ENCODE results near the gene RPS6KA3. TPM values are rescaled to one million over a fixed set of nuclear protein-coding genes. Genes with fewer than 3 reads are reported as not detected.
A peak's percentile ranks its signal among the peaks of the same experiment; 100 is the strongest.

RPS6KA3 gene
- polyA plus RNA-seq, 1 donor (not counting 4 experiments of a cell fraction or from before 2014, with no cell fraction given), result 32.1 TPM

DNA sequence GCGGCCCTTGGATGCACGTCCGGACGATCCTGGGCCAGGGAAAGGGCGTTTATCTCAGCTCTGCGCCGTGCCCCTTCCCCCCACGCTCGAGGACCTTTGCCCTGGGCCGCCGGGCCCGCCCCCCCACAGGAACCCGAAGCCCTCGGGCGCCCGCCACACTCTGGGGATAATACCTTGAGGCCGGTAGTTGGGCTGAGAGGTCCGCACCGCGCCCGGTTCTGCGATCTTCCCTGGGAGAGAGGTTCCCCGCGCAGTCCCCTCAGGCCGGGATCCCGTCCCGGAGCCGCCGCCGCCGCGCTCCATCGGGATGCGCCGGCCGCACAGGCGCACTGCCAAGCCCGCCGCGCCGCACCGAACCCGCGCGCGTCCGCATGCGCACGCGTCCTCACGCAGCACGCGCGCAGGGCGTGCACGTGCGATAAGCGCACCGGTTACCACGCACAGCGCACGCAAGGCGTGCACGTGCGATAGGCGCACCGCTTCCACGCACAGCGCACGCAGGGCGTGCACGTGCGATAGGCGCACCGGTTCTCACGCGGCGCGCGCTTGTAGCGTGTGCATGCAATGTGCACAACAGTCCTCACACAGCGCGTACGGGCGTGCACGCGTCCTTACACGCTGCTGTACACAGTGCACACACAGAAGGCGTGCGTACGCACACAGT lies 150.0 kb downstream of the RPS6KA3 start, which contains the start of gene MAP7D2:
TSS of gene MAP7D2 (minus strand) at position 331 of the 664 bp plus-strand sequence. CDS start at position 303, 28 bp downstream.
- Histone ChIP-seq H2AFZ (ENCODE audit: control insufficient read depth, low read length) (peak within 1 kb of the TSS; percentile 22), H4K20me1 (ENCODE audit: control insufficient read depth, extremely low read depth, insufficient read depth, low read length) (no peaks in the 10 kb centered on the region), H3K9me3 (ENCODE audit: control insufficient read depth, low read depth, low read length) (peaks cover 5% of the 10 kb centered on the region), H3K79me2 (ENCODE audit: control insufficient read depth, insufficient read depth, low read length) (no peaks in the 10 kb centered on the region), H3K9me1 (ENCODE audit: control insufficient read depth, extremely low read depth, insufficient read depth, low read length) (no peaks in the 10 kb centered on the region), H3K9ac (ENCODE audit: control insufficient read depth, extremely low read depth, insufficient read depth, low read length) (no peak within 1 kb of the TSS), H3K4me2 (ENCODE audit: control insufficient read depth, extremely low read depth, insufficient read depth, low read depth, low read length) (peak within 1 kb of the TSS; percentile 45), H3K4me1 (ENCODE audit: control insufficient read depth, extremely low read depth, insufficient read depth, low read length) (peaks cover 9% of the 10 kb centered on the region), H3K27me3 (ENCODE audit: control insufficient read depth, extremely low read depth, insufficient read depth, low read length) (peaks cover 9% of the 10 kb centered on the region), H3K27ac (ENCODE audit: control insufficient read depth, insufficient read depth, low read length) (no peak within 1 kb of the TSS), H3K4me3 (ENCODE audit: control insufficient read depth in 2 of 3, extremely low read depth in 1 of 3, insufficient read depth in 2 of 3, low read depth in 1 of 3, low read length in 3 of 3) (peak within 1 kb of the TSS; percentile 6 to 35 (median 20)), H3K36me3 (ENCODE audit: control insufficient read depth in 2 of 2, extremely low read depth in 1 of 2, insufficient read depth in 2 of 2, low read length in 2 of 2) (no peaks in the 10 kb centered on the region)
- DNase-seq (ENCODE audit: low read depth, low spot score) (no peak), FAIRE-seq (no peak)
- TF ChIP-seq EZH2 (IDR thresholded peaks at IDR 0.05; ENCODE audit: low read length), result no peak
- TF ChIP-seq, protein P1, sequence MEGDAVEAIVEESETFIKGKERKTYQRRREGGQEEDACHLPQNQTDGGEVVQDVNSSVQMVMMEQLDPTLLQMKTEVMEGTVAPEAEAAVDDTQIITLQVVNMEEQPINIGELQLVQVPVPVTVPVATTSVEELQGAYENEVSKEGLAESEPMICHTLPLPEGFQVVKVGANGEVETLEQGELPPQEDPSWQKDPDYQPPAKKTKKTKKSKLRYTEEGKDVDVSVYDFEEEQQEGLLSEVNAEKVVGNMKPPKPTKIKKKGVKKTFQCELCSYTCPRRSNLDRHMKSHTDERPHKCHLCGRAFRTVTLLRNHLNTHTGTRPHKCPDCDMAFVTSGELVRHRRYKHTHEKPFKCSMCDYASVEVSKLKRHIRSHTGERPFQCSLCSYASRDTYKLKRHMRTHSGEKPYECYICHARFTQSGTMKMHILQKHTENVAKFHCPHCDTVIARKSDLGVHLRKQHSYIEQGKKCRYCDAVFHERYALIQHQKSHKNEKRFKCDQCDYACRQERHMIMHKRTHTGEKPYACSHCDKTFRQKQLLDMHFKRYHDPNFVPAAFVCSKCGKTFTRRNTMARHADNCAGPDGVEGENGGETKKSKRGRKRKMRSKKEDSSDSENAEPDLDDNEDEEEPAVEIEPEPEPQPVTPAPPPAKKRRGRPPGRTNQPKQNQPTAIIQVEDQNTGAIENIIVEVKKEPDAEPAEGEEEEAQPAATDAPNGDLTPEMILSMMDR (optimal IDR thresholded peaks at IDR 0.05 in 1 of 3, IDR thresholded peaks at IDR 0.05 in 1 of 3, conservative IDR thresholded peaks at IDR 0.05 in 1 of 3; ENCODE audit: extremely low read depth in 1 of 3, insufficient read depth in 2 of 3, low read length in 3 of 3), result no peak
- dilution Hi-C loops (cut with MboI; ENCODE audit: extremely low pct_ligation_motif_present, low sequenced_read_pairs), result no loop called here

DNA sequence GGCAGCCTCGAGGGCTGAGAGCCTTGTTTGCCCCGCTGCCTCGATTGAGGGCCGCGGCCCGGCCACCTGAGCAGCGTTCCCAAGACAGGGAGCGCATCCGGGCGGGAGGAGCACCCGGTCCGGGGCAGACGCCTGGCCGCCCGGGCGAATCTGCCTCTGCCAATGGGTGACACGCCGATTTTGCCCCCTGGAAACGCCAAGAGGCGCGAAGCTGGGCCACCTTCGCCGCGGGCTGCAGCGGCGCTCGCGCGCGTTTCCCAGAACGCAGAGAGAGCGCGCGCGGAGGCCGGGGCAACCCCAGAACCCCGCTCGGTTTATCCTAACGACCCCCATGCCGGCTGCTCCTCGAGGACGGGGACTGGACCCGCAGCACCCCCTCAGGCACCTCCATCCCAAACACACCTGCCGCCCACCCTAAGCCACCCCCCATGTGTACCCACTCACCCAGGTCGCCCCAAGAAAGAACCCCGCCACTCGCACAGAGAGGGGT lies 150.6 kb downstream of the RPS6KA3 start:
- Histone ChIP-seq H3K36me3 (ENCODE audit: control insufficient read depth in 2 of 2, extremely low read depth in 1 of 2, insufficient read depth in 2 of 2, low read length in 2 of 2) (no peaks in the 10 kb centered on the region), H3K4me1 (ENCODE audit: control insufficient read depth, extremely low read depth, insufficient read depth, low read length) (peaks cover 9% of the 10 kb centered on the region), H3K9me1 (ENCODE audit: control insufficient read depth, extremely low read depth, insufficient read depth, low read length) (no peaks in the 10 kb centered on the region), H3K9ac (ENCODE audit: control insufficient read depth, extremely low read depth, insufficient read depth, low read length) (no peak overlapping the region), H4K20me1 (ENCODE audit: control insufficient read depth, extremely low read depth, insufficient read depth, low read length) (no peaks in the 10 kb centered on the region), H3K27ac (ENCODE audit: control insufficient read depth, insufficient read depth, low read length) (no peak overlapping the region), H3K27me3 (ENCODE audit: control insufficient read depth, extremely low read depth, insufficient read depth, low read length) (peaks cover 9% of the 10 kb centered on the region), H3K9me3 (ENCODE audit: control insufficient read depth, low read depth, low read length) (peaks cover 5% of the 10 kb centered on the region), H3K4me3 (ENCODE audit: control insufficient read depth in 2 of 3, extremely low read depth in 1 of 3, insufficient read depth in 2 of 3, low read depth in 1 of 3, low read length in 3 of 3) (peak overlapping the region in 2 of 3 experiments; percentile 6 to 35), H3K4me2 (ENCODE audit: control insufficient read depth, extremely low read depth, insufficient read depth, low read depth, low read length) (peak overlapping the region; percentile 45), H3K79me2 (ENCODE audit: control insufficient read depth, insufficient read depth, low read length) (no peaks in the 10 kb centered on the region), H2AFZ (ENCODE audit: control insufficient read depth, low read length) (peak overlapping the region; percentile 22)
- TF ChIP-seq, protein P1 (optimal IDR thresholded peaks at IDR 0.05 in 1 of 3, IDR thresholded peaks at IDR 0.05 in 1 of 3, conservative IDR thresholded peaks at IDR 0.05 in 1 of 3; ENCODE audit: extremely low read depth in 1 of 3, insufficient read depth in 2 of 3, low read length in 3 of 3), result no peak
- no peak for TF ChIP-seq EZH2 (IDR thresholded peaks at IDR 0.05; ENCODE audit: low read length)
- no peak for DNase-seq (ENCODE audit: low read depth, low spot score)
- dilution Hi-C loops (cut with MboI; ENCODE audit: extremely low pct_ligation_motif_present, low sequenced_read_pairs), result no loop called here
- no peak for FAIRE-seq

Measured in keratinocyte (primary cell).